Skin of body (tissue), 2 donors: ENCODE data around the gene RCCD1. TPM values are rescaled to one million over a fixed set of nuclear protein-coding genes. Genes with fewer than 3 reads are reported as not detected.

Source experiments
- small RNA-seq: library from RNA; depleted of rRNA; stranded (forward); fragments of <200 nt; gene quantifications from one replicate; pipeline ENCODE3, GENCODE V24; 2014; ENCODE audit warnings: low replicate concordance
- total RNA-seq: library from RNA; depleted of rRNA; stranded (reverse); fragments of >200 nt; gene quantifications from one replicate; pipeline ENCODE4 v1.2.3, GENCODE V29; 2014

Gene RCCD1
- total RNA-seq, 1 donor from 2014 or later: 12.9 TPM

Small RNA genes within 50 kb of the gene (small RNA-seq; reads per million reads assigned to genes)
- gene RF00019: not detected

Other genes starting within 250 kb of the RCCD1 start
- 6.3 TPM for gene BLM, start 237.5 kb upstream of the RCCD1 start, total RNA-seq
- gene FURIN, start 86.3 kb upstream of the RCCD1 start, total RNA-seq: 26.9 TPM
- gene FES, start 70.4 kb upstream of the RCCD1 start, total RNA-seq: 23.0 TPM
- 22.5 TPM for gene MAN2A2, start 51.6 kb upstream of the RCCD1 start, total RNA-seq
- 7.9 TPM for gene HDDC3, start 22.3 kb upstream of the RCCD1 start, total RNA-seq
- 45.0 TPM for gene UNC45A, start 19.6 kb upstream of the RCCD1 start, total RNA-seq
- 54.9 TPM for gene PRC1, start 39.7 kb downstream of the RCCD1 start, total RNA-seq
- 3.1 TPM for gene VPS33B, start 67.7 kb downstream of the RCCD1 start, total RNA-seq
- 1.5 TPM for gene SV2B, start 145.4 kb downstream of the RCCD1 start, total RNA-seq